Measurements from ENCODE around the gene NCR2.

The NCR2 gene

GRCh38 chr6:41360314-41360685, 24.9 kb downstream of the NCR2 start:
- no peak for DNase-seq

- DNase-seq = no peak
These were observed 30.7 kb downstream of the NCR2 start for GRCh38 chr6:41366150-41366549.

GRCh38 chr6:41367061-41367460, 31.7 kb downstream of the NCR2 start:
- DNase-seq = no peak

- peak; percentile 1 for DNase-seq
These were observed 32.3 kb downstream of the NCR2 start for GRCh38 chr6:41367700-41368099.

- DNase-seq = no peak
These were observed 35.2 kb downstream of the NCR2 start for GRCh38 chr6:41370488-41371111.

GRCh38 chr6:41371461-41371991, 36.1 kb downstream of the NCR2 start:
- DNase-seq = peak; percentile 44

GRCh38 chr6:41371992-41372831, 36.8 kb downstream of the NCR2 start:
- DNase-seq = no peak

GRCh38 chr6:41372832-41373626, 37.6 kb downstream of the NCR2 start:
- no peak for DNase-seq

GRCh38 chr6:41373627-41373918, 38.2 kb downstream of the NCR2 start:
- no peak for DNase-seq

- no peak for DNase-seq
These were observed 38.7 kb downstream of the NCR2 start for GRCh38 chr6:41373919-41374617.

- no peak for DNase-seq
These were observed 39.5 kb downstream of the NCR2 start for GRCh38 chr6:41374618-41375590.

- DNase-seq = no peak
These were observed 40.3 kb downstream of the NCR2 start for GRCh38 chr6:41375598-41376151.

GRCh38 chr6:41376176-41376575, 40.8 kb downstream of the NCR2 start:
- DNase-seq = no peak

- no peak for DNase-seq
These were observed 41.7 kb downstream of the NCR2 start for GRCh38 chr6:41377071-41377470.

GRCh38 chr6:41379306-41379705, 43.9 kb downstream of the NCR2 start:
- DNase-seq = peak; percentile 95

GRCh38 chr6:41386594-41386993, 51.2 kb downstream of the NCR2 start:
- DNase-seq = no peak

GRCh38 chr6:41392246-41392645, 56.8 kb downstream of the NCR2 start:
- no peak for DNase-seq

GRCh38 chr6:41396335-41396734, 60.9 kb downstream of the NCR2 start:
- no peak for DNase-seq

GRCh38 chr6:41399424-41399823, 64.0 kb downstream of the NCR2 start:
- no peak for DNase-seq
